ENCODE measurements around the gene PRRC2B. TPM values are rescaled to one million over a fixed set of nuclear protein-coding genes. Genes with fewer than 3 reads are reported as not detected.

The PRRC2B gene
- total RNA-seq, 4 donors from 2014 or later: 80.7 to 126 (median 100) TPM

DNA sequence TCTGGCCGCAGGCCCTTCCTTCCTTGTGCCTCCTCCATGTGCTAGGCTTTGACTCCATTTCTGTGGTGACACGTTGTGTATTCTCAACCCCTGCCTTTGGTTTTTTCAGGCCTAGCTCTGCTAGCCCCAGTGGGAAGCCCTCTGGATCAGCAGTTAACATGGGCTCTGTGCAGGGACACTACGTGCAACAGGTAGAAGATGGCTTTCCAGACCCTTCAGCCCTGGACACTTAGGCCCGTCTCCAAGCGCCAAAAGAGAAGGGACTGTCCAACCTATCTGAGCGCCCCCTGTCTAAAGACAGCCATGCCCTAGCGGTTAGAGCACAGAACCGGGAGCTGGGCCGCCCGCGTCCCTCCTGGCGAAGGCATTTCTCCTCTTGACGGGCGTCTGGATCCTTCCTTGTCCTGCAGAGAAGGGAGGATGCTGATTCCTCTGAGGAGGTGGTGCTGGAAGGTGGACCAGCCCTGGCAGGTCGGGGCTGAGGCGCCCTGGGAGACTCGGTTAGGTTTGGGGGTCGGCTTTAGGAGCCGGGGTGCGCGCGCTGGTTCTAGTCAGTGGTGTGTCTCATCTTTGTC is 100.5 kb downstream of the PRRC2B start:
- DNase-seq (ENCODE audit: low spot score) (no peak), ATAC-seq (ENCODE audit: low FRiP score) (no peak)
- TF ChIP-seq, protein P1, sequence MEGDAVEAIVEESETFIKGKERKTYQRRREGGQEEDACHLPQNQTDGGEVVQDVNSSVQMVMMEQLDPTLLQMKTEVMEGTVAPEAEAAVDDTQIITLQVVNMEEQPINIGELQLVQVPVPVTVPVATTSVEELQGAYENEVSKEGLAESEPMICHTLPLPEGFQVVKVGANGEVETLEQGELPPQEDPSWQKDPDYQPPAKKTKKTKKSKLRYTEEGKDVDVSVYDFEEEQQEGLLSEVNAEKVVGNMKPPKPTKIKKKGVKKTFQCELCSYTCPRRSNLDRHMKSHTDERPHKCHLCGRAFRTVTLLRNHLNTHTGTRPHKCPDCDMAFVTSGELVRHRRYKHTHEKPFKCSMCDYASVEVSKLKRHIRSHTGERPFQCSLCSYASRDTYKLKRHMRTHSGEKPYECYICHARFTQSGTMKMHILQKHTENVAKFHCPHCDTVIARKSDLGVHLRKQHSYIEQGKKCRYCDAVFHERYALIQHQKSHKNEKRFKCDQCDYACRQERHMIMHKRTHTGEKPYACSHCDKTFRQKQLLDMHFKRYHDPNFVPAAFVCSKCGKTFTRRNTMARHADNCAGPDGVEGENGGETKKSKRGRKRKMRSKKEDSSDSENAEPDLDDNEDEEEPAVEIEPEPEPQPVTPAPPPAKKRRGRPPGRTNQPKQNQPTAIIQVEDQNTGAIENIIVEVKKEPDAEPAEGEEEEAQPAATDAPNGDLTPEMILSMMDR (IDR thresholded peaks at IDR 0.05): no peak

- TF ChIP-seq, protein P1 (IDR thresholded peaks at IDR 0.05): no peak
- DNase-seq (ENCODE audit: low spot score): no peak
Measured at GRCh38 chr9:131495785-131496184, 101.9 kb downstream of the PRRC2B start.

GRCh38 chr9:131496844-131497405 is 103.0 kb downstream of the PRRC2B start:
- DNase-seq (ENCODE audit: low spot score): no peak
- ATAC-seq (ENCODE audit: low FRiP score): no peak
- TF ChIP-seq, protein P1 (IDR thresholded peaks at IDR 0.05): no peak

More at GRCh38 chr9:131495785-131496184, 101.9 kb downstream of the PRRC2B start:
- no peak for ATAC-seq (ENCODE audit: low FRiP score)

- ATAC-seq (ENCODE audit: low FRiP score): no peak
- TF ChIP-seq, protein P1 (IDR thresholded peaks at IDR 0.05): no peak
- no peak for DNase-seq (ENCODE audit: low spot score)
Measured at GRCh38 chr9:131499254-131499767, 105.4 kb downstream of the PRRC2B start.

DNA sequence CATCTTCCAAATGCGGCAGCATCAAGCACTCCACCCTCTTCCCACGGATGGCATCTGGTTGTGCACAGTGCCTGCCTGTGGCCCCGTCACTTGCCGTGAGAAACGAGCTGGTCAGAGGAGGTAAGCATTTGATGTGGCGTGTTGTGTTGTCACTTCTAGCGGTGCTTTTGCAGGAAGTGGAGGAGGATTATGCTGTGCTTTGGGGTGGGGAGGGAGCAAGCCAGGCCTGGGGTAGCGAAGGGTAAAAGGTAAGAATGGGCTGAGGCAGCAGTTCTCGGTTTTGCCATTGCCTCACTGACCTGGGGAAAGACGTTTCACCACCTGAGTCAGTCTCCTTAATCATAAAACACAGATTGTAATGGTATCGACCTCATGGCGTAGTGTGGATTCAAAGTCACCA is 106.5 kb downstream of the PRRC2B start:
- no peak for ATAC-seq (ENCODE audit: low FRiP score)
- DNase-seq (ENCODE audit: low spot score): no peak
- TF ChIP-seq, protein P1 (IDR thresholded peaks at IDR 0.05): no peak

DNA sequence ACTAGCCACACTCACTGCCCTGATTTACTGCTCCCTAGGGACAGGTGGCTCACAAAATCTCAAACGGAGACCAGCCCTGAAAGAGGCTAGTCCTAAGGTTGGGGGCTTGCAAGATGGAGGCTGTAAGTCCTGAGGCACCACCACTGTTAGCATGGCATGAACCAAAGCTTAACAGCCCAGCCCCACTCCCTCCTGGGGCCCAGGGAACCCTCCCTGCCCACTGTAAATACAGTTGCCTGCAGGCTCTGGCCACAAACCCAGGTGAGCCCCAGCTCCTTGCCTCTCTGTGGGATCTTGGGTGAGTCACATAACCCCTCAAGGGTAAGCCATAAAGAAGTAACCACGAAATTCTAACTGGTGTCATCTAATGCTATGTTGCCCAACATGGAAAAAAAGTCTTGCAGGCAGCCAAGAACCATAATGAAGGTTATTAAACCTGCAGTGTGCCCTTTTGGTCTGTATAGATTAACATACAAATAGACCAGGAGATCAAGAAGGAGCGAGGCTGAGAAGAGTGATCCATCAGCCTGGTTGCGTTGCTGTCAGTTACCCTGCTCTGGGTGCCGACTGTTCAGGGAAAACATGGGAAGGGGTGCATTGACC is 107.2 kb downstream of the PRRC2B start:
- TF ChIP-seq, protein P1 (IDR thresholded peaks at IDR 0.05): no peak
- no peak for ATAC-seq (ENCODE audit: low FRiP score)

More for the DNA sequence above, 107.2 kb downstream of the PRRC2B start:
- no peak for DNase-seq (ENCODE audit: low spot score)

Measured in omental fat pad (tissue), 4 donors.